ENCODE data around the gene FTHL17.

- TF ChIP-seq CTCF (IDR thresholded peaks at IDR 0.05) (no peak), POLR2A (IDR thresholded peaks at IDR 0.05) (no peak)
These were observed 14.2 kb downstream of the FTHL17 start for GRCh38 chrX:31057691-31058090.
